Mucosa of rectum (tissue), 2 donors: ENCODE data around the gene CHGA.

ENCODE experiments used
- H3K27ac ChIP-seq, 2 donors: one replicate each; pipeline ENCODE4 v1.7.0; 2013; ENCODE audit warnings: inconsistent platforms in 2 of 2, low read depth in 2 of 2, low read length in 2 of 2
- H3K27me3 ChIP-seq, 2 donors: one replicate each; pipeline ENCODE4 v1.7.0; 2013; ENCODE audit warnings: low read length in 2 of 2; ENCODE audit not compliant: control insufficient read depth in 2 of 2, insufficient read depth in 2 of 2
- H3K36me3 ChIP-seq, 2 donors: one replicate each; pipeline ENCODE4 v1.7.0; 2013; ENCODE audit warnings: low read length in 2 of 2; ENCODE audit not compliant: control insufficient read depth in 2 of 2, insufficient read depth in 2 of 2
- H3K4me1 ChIP-seq, 2 donors: one replicate each; pipeline ENCODE4 v1.7.0; 2013; ENCODE audit warnings: low read length in 2 of 2, mild to moderate bottlenecking in 1 of 2; ENCODE audit not compliant: control insufficient read depth in 2 of 2, insufficient read depth in 2 of 2
- H3K4me3 ChIP-seq, 2 donors: one replicate each; pipeline ENCODE4 v1.7.0; 2013; ENCODE audit warnings: low read length in 2 of 2
- H3K9ac ChIP-seq, 2 donors: one replicate each; pipeline ENCODE4 v1.7.0; 2013; ENCODE audit warnings: low read length in 2 of 2, low read depth in 1 of 2, mild to moderate bottlenecking in 1 of 2
- H3K9me3 ChIP-seq, 2 donors: one replicate each; pipeline ENCODE4 v1.7.0; 2013; ENCODE audit warnings: low read length in 2 of 2; ENCODE audit not compliant: control insufficient read depth in 2 of 2
- donor health status: healthy.
- donor health status: Normal muscosa, but diverticular disease.

Gene CHGA

GRCh38 chr14:92937051-92937937 lies 14.3 kb downstream of the CHGA start:
- Histone ChIP-seq H3K9me3 (no peaks in the 10 kb centered on the region), H3K27me3 (no peaks in the 10 kb centered on the region), H3K9ac (no peak overlapping the region), H3K4me3 (no peak overlapping the region), H3K4me1 (no peaks in the 10 kb centered on the region), H3K36me3 (peaks cover 18 to 29% of the 10 kb centered on the region in 2 donors), H3K27ac (no peak overlapping the region)

DNA sequence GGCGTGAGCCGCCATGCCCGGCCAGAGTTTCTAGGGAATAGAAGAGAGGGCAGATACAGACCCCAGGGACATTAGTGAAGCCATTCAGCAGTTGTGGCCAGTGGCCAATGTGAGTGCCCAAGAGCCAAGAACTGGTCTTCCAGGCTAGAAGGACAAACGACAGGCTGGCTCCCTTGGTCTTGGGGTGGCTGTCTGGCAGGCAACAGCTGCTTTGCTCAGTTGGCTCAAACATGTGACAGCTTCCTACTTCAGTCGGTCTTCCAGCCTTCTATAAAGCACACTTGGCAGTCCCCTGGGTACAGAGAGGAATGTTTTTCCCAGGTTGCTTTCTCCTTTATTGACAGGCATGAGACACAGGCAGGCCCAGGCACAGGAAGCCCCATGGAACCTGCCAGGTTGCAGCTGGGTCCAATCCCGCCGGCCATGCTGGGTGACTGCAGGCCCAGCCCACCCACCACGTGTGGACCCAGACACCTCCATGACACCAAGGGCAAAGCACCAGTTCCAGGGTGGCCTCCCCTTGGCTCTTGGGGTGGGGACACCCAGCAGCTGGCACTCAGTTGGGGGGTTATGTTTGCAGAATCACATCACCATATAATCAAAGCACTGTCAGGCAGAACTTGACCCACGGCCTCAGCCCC lies 15.4 kb downstream of the CHGA start:
- Histone ChIP-seq H3K9me3 (no peaks in the 10 kb centered on the region), H3K27ac (no peak overlapping the region), H3K4me1 (no peaks in the 10 kb centered on the region), H3K36me3 (peaks cover 24 to 36% of the 10 kb centered on the region in 2 donors), H3K9ac (no peak overlapping the region), H3K27me3 (no peaks in the 10 kb centered on the region), H3K4me3 (no peak overlapping the region)

DNA sequence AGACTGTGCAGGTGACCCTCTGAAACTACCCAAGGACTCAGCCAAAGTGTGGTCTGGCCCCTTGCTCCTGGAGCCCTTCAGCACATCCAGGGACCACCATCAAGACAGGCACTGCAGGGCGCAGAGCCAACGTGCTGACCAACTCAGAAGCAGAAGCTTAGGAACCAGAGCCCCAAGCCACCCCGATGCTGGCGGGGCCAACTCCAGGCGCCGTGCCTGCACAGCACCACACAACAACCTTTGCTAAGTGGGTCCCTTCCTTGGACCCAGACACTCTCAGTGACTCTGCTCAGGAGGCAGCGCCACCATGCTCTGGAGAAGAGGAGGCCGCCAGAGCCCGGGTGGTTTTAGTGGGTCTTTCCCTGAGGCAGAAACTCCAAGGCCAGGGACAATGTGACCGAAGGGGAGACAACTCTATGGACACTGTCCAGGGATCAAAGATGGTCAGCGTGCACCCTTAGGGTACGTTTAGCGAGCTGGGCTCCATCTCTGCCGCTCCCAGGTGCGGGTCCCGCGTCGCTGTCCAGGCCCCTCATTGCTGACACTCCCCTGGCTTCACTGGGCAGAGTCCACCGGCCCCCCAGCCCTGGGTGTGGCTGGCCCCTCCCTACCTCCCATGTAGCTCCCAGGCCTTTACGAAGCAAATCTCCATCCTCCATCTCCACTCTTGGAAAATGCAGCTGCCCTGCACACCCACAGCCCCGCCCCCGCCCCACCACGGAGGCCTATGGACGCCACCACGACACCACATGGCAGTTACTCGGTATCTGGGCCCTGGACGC lies 16.1 kb downstream of the CHGA start:
- Histone ChIP-seq H3K4me3 (no peak overlapping the region), H3K9me3 (no peaks in the 10 kb centered on the region), H3K27ac (no peak overlapping the region), H3K9ac (no peak overlapping the region), H3K27me3 (no peaks in the 10 kb centered on the region), H3K36me3 (peaks cover 28 to 40% of the 10 kb centered on the region in 2 donors), H3K4me1 (no peaks in the 10 kb centered on the region)

DNA sequence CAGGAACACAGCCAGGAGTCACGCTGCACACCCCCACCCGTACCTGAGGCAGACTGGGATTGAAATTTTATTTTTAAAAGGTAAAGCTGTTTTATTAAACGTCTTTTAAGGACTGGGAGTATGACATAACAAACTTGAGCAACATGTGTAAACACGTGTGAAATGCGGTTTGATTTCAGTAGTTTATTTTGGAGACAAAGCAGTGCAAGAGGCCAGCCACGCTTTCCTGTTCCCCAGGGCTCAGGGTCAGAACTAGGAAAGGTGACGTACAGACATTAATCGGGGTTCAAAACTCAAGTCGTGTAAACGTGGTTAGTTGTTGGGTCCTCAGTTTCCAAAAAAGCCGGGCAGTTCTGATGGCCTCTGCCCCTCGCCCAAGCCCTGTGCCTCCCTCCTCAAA lies 16.7 kb downstream of the CHGA start:
- H3K27ac ChIP-seq, result no peak overlapping the region
- no peaks in the 10 kb centered on the region for H3K9me3 ChIP-seq
- H3K4me1 ChIP-seq, result no peaks in the 10 kb centered on the region
- H3K27me3 ChIP-seq, result no peaks in the 10 kb centered on the region
- H3K36me3 ChIP-seq, result peaks cover 34 to 40% of the 10 kb centered on the region in 2 donors
- H3K4me3 ChIP-seq, result no peak overlapping the region
- H3K9ac ChIP-seq, result no peak overlapping the region

DNA sequence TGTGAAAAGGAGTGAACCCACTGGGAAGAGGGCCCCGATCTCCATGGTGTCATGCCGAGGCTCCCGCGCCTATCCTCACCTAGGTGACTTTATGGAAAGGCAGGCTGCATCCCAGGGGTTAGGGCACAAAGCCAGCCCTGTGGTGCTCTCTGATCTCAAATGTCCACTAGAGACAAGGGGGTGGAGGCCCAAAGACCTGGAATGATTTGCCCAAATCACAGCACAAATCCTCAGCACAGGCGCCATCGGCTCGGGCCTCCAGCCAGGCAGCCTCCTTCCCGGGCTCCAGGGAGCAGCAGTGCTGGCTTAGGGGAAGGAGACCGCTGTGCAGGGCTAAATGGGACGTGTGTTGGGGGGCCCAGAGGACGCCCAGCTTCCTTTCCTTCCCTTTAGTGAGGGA lies 17.6 kb downstream of the CHGA start:
- H3K4me3 ChIP-seq, result no peak overlapping the region
- no peaks in the 10 kb centered on the region for H3K9me3 ChIP-seq
- no peaks in the 10 kb centered on the region for H3K27me3 ChIP-seq
- no peak overlapping the region for H3K9ac ChIP-seq
- no peaks in the 10 kb centered on the region for H3K4me1 ChIP-seq
- no peak overlapping the region for H3K27ac ChIP-seq
- peaks cover 42 to 49% of the 10 kb centered on the region in 2 donors for H3K36me3 ChIP-seq

- peaks cover 41 to 49% of the 10 kb centered on the region in 2 donors for H3K36me3 ChIP-seq
- H3K27me3 ChIP-seq, result no peaks in the 10 kb centered on the region
- H3K9me3 ChIP-seq, result no peaks in the 10 kb centered on the region
- H3K4me3 ChIP-seq, result no peak overlapping the region
- no peak overlapping the region for H3K27ac ChIP-seq
- peaks cover 2 to 7% of the 10 kb centered on the region in 2 donors for H3K4me1 ChIP-seq
- H3K9ac ChIP-seq, result no peak overlapping the region
These were observed 18.6 kb downstream of the CHGA start for GRCh38 chr14:92941531-92941930.

DNA sequence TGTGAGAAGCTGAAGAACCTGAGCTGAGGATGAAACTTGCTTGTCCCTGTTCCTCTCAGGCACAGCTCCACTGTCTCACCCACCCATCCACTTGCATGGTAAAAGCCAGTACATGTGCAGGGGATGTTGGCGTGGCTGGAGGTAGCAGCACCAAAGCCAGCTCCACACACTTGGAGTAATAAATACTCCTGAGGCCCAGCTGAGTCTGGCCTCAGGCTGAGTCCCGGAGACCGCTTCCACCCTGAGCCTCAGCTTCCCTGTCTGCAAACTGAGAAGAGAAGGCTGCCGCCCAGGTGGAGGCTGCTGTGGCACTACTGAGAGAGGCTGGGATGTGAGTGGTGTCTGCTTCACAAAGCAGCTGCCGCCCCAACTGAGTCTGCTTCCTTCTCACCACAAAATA lies 19.2 kb downstream of the CHGA start:
- H3K4me3 ChIP-seq, result no peak overlapping the region
- H3K27ac ChIP-seq, result no peak overlapping the region
- H3K4me1 ChIP-seq, result peaks cover 2 to 9% of the 10 kb centered on the region in 2 donors
- peaks cover 35 to 45% of the 10 kb centered on the region in 2 donors for H3K36me3 ChIP-seq
- H3K27me3 ChIP-seq, result no peaks in the 10 kb centered on the region
- no peak overlapping the region for H3K9ac ChIP-seq
- H3K9me3 ChIP-seq, result no peaks in the 10 kb centered on the region

GRCh38 chr14:92942576-92942975 lies 19.6 kb downstream of the CHGA start:
- H3K4me3 ChIP-seq, result no peak overlapping the region
- H3K9me3 ChIP-seq, result no peaks in the 10 kb centered on the region
- peaks cover 2 to 9% of the 10 kb centered on the region in 2 donors for H3K4me1 ChIP-seq
- H3K27ac ChIP-seq, result no peak overlapping the region
- H3K9ac ChIP-seq, result no peak overlapping the region
- peaks cover 35 to 45% of the 10 kb centered on the region in 2 donors for H3K36me3 ChIP-seq
- H3K27me3 ChIP-seq, result no peaks in the 10 kb centered on the region

GRCh38 chr14:92942976-92943710 lies 20.2 kb downstream of the CHGA start:
- H3K27ac ChIP-seq, result no peak overlapping the region
- H3K27me3 ChIP-seq, result no peaks in the 10 kb centered on the region
- H3K4me3 ChIP-seq, result no peak overlapping the region
- peaks cover 40 to 50% of the 10 kb centered on the region in 2 donors for H3K36me3 ChIP-seq
- no peaks in the 10 kb centered on the region for H3K9me3 ChIP-seq
- H3K9ac ChIP-seq, result no peak overlapping the region
- peaks cover 2 to 9% of the 10 kb centered on the region in 2 donors for H3K4me1 ChIP-seq
